GM21723 (cell line): ENCODE data around the gene BCKDK.
A peak's percentile ranks its signal among the peaks of the same experiment; 100 is the strongest.
"Not testable (repeated sequence)": the region's sequence is repeated elsewhere in the genome, so short reads cannot be mapped to it uniquely, and the experiment has no call there.

Experiments
- ATAC-seq: cut with Tn5 transposase; IDR thresholded peaks from one replicate; pipeline ENCODE4 v1.9.1; 2021; ENCODE audit warnings: mild to moderate bottlenecking, moderate library complexity; ENCODE audit not compliant: unreplicated experiment

The BCKDK gene

DNA sequence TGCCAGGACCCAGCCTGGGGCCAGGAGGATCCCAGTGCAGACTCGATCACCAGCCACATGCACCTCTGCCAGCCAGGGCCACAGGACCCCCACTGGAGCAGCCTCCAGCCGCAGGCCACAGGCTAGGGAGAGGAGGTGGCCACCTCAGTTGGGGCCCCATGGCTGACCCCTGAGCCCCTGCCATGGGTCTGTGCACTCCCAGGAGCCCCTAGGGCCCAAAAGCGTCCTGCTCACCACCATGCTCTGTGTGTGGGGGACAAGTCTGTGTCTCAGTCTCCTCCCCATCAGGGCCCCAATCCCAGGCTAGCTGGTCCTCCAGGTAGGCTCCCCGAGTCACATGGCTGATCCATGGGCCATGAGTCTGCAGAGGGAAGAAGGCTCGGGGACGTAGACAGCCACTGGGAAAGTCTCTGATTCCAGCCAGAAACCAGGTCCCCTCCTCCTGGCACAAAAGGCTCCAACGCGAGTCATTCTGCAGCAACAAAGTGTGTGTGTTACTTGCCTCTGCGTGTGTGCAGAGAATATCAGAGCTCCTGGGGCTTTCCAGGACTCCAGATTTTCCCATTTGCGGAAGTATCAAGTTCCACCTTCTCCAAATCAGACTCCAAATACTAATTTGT, 33.4 kb downstream of the BCKDK start:
- ATAC-seq, result peak; percentile 3

DNA sequence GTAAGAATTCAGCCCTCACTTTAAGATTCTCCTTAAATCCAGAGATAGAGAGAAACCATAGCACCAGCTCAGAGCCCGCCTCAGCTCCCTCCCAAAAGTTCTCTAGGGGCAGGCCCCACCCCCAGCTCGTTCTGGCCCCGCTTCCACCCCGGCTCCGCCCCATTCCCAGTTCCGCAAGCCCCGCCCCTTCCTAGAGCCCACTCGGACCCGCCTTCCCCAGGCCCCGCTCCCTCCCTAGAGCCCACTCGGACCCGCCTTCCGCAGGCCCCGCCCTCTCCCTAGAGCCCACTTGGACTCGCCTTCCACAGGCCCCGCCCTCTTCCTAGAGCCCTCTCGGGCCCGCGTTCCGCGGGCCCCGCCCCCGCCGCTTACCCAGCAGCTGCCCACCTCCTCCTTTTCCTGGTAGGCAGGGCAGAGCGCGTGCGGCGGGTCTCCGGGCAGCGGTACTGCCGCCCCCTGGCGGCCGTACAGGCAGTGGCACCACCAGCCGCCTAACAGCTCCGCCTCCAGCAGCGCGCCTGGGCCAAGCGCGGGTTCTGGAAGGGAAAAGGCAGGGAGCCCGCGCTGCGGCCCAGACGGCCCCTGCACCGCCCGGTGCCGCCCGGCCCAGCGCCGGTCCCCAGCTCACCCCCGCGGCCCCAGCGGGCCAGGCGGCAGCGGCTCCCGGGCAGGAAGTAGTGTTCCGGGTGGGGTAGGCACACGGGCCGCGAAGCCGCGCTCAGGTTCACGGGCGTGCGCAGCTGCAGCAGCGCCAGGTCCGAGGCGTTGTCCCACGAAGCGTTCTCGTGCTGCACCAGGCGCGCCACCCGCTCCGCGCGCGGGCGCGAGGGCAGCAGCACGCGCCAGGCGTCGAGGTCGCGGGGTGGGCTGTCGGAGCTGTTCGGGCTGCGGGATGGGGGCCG, 34.2 kb downstream of the BCKDK start:
- ATAC-seq, result peak; percentile 85

DNA sequence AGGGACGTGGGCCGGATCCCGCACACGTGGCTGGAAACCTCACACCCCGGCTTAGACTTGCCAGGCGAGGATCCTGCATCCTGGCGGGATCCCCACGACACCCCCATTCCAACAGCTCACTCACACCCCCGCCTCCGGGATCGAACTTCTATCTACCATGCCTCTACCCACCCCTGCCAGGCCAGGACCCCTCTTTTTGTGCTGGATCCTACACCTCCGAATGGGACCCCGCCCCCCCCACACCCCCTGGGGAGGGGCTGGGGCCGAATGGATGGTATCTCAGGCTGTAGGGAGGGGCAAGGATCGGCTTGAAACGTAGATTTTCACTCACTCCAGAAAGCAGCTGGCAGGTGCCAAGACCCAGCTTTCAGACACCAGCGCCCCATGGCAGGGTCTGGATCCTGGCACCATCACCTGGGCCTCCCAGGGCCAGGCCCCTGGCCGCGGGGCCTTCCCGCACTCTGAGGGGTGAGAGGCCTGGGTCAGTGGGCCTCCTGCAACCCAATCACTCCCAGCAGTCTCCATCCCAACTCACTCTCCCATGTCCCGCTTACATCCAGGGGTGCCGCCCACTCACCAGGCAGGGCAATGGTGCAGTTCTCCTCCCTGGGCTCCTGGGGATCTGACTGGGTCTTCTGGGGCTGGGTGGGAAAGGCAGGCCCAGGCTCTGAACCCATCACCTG, 35.0 kb downstream of the BCKDK start:
- no peak for ATAC-seq

DNA sequence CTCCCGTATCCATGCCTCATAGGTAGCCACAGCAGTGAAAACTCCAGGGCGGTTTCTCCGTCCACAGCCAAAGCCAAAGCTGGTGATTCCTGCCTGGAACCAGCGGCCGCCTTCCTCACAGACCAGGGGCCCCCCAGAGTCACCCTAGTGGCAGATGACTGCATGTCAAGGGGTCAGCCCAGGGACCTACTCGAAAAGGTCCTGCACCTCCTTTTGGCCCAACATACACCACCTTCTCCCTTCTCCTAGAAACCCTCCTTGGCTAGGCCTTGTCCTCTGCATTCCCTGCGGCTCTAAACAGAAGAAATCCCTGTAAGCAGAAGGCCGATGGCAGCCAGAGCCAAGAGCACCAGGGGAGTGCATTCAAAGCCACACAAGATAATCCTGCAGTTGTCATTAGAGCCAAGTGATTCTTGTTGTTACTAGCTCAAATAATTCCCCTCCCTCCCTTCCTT, 35.5 kb downstream of the BCKDK start:
- ATAC-seq, result no peak

GRCh38 chr16:31144418-31144817, 36.2 kb downstream of the BCKDK start:
- ATAC-seq, result not testable (repeated sequence)

- no peak for ATAC-seq
Observed at GRCh38 chr16:31145398-31145990, 37.3 kb downstream of the BCKDK start.

- no peak for ATAC-seq
Observed at GRCh38 chr16:31147574-31147973, 39.4 kb downstream of the BCKDK start.

DNA sequence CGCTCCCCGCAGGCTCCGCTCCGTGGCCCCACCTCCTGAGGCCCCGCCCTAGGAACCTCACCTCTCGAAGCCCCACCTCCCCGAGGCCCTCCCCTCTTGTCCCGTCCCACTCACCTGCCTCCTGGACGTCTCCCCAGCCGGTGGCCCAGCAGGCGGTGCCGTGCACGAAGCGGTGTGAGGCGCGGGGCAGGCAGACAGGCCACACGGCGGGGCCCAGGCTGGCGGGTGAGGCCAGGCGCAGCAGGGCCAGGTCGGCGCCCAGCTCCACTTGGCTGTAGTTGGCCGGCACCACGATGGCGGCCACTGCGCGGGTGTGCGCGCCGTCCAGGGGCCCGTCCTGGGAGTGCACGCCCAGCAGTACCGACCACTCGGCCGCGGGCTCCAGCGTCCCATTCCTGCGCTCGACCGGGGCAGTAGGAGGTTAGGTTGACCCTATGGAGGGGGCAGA, 40.1 kb downstream of the BCKDK start:
- ATAC-seq, result no peak

GRCh38 chr16:31148896-31149295, 40.7 kb downstream of the BCKDK start:
- ATAC-seq, result no peak

- ATAC-seq, result no peak
Observed at GRCh38 chr16:31149332-31149731, 41.1 kb downstream of the BCKDK start.

DNA sequence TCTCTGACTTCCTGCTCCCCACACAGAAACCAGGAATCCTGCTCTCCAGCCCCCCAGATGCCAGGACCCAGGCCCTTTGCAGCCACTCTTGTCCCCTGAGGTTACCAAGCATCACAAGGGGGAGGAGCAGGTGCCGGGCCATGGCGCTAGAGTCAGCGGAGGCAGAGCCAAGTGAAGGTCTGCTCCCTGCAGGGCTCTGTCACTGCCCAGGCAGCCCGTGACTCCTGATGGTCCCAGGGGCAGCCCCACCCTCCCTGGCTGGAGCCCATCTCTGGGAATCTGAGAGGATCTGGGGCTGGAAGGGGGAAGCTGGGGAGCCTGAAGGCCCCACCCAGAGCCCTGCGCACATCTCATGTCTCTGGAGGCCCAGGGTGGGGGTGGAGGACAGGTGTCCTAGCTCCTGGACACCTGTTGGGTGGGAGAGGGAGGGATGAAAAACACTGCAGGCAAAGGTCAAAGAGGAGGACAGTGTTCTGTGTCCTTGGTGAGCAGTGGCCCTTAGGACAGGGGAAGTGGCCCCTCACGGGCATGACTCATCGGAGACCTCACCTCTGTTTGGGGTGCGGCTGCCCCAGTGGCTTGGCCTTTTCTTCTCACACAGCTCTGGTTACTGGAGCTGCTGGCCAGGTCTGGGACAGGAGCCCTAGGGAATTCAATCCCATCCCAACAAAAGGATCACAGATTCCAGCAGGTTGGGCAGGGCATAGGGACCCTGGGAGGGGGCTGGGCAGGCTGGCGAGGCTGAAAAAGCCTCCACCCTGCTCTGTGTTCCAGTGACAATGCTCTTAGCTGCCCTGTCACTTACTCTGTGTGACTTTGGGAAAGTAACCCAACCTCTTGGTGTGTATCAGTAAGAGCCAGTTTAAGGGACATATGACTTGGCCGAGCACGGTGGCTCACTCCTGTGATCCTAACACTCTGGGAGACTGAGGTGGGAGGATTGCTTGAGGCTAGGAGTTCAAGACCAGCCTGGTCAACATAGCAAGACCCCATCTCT, 42.0 kb downstream of the BCKDK start, which contains the start of gene PRSS36:
PRSS36 (minus strand) TSS at position 173 of the 997 bp plus-strand sequence; CDS start at position 142, 31 bp downstream.
- ATAC-seq, result no peak

DNA sequence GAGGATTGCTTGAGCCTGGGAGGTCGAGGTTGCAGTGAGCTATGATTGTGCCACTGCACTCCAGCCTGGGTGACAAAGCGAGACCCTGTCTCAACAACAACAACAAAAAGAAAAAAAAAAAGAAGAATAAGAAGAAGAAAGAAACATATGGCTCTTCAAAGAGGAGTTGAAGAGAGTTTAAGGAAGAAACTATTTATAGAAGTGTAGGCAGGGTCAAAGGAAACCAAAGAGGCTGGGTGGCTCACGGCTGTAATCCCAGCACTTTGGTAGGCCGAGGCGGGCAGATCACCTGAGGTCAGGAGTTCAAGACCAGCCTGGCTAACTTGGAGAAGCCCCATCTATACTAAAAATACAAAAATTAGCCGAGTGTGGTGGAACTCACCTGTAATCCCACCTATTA, 42.8 kb downstream of the BCKDK start:
- not testable (repeated sequence) for ATAC-seq

- no peak for ATAC-seq
Observed at GRCh38 chr16:31157136-31157535, 49.0 kb downstream of the BCKDK start.
